GM19467 (cell line): Measurements from ENCODE around the gene PTPRE.

Source experiments
- ATAC-seq: cut with Tn5 transposase; IDR thresholded peaks from one replicate; pipeline ENCODE4 v1.9.1; 2021; ENCODE audit warnings: mild to moderate bottlenecking, moderate library complexity; ENCODE audit not compliant: unreplicated experiment

The PTPRE gene

DNA sequence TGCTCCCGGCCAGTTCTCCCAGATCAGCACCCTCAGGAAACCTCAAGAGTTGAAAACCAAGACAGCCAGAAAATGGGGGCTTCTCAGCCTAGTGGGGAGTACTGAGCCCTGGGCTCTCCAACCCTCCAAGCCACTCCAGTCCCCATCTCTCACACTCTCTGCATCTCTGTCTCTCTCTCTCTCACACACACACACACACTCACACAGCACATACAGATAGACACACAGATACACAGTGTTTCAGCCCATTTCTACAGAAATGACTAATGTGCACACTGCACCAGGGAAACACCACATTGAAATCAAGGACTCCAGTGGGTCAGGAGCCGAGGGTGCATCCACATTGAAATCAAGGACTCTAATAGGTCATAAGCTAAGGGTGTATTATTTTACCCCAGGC is 111.8 kb downstream of the PTPRE start:
- ATAC-seq, result no peak

DNA sequence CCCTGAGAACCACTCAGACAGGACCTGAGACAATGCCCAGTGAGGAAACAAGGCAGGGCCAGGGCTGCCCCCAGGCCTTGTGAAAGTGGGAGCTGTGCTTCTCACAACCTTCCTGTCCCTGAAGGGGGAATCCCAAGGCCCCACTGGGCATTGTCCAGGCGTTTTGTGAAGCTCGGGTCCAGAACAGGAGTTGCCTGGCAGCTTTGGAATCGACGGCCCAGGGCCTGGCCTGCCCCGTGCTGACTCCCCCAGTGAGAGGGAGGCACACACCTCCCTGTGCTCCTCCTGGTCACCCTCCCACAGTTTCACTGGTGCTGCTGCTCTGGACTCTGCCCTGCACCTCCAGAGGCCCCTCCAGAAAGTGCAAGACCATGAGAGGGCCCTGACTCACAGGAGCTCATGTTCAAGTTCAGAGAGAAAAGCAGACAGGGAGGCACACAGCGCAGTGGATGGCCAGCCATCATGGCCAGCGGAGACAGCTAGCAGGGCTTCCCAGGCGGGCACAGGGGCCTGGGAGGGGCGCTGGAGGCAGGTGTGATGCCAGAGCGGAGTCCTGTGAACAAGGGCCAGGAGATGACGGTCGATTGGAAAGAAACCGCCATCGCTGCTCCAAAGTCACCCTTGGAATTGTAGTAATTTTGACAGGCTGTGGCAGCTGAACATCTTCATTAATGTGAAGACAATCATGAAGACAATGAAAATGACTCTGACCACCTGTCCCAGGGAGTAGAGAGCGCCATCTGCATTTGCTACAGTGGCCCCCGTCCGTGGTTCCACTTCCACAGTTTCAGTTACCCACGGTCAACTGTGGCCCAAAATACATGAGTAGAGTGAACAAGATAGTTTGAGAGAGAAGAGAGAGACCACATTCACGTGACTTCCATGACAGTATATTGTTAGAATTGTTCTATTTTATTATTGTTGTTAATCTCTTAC is 115.6 kb downstream of the PTPRE start:
- no peak for ATAC-seq

DNA sequence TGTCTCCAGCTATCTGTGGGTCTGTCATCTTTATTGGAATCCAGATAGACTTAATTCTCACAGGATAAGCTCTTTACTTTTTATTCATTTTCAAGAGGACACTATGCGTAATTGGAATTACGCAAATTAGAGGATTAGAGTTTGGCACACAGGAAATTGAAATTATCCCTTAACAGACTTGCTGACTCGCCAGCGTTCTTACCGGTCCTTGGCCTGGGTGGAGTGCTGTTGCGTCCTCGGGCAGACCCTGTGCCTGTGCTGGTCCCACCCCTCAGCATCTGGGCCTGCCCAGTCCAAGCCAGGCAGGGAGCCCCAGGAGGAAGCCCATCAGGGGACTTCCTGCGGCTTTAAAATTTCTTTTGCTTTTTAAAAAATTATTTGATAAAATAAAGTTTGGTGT is 117.5 kb downstream of the PTPRE start:
- no peak for ATAC-seq

DNA sequence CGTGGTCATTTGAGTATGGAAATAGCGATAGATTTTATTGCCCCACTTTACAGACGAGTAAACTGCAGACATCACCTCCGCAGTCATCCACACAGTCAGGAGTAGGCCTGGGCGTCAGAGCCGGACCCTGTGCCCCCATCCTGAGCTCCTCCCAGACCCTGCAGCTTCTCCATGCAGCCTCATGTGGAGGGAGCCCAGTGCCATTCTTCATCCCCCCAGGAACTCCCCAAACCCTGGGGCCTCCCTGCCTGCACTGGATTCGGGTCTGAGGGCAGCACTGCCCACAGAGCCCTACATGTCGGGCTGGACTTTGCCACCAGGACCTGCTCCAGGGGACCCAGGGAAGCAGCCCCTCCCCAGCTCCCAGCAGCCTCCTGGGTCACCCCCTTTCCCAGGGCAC is 118.5 kb downstream of the PTPRE start:
- no peak for ATAC-seq

DNA sequence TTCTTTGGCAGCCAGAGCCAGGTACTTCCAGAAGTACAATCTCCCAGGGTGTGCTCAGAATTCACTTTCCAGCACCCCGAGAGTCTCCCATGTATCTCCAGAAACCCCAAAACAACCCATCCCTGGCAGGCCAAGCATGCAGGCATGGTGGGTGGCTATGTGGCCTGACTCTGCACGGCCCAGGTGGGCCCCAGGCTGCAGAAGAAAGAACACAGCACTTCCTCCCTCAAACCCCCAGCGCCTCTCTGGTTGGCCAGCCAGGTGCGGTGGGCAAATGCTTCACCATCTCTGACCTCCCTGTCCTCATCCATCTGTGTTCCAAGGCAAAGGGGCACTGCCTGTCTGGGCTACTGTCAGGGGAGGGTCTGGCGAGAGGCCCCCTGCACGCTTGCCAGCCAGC is 119.0 kb downstream of the PTPRE start:
- ATAC-seq, result no peak

DNA sequence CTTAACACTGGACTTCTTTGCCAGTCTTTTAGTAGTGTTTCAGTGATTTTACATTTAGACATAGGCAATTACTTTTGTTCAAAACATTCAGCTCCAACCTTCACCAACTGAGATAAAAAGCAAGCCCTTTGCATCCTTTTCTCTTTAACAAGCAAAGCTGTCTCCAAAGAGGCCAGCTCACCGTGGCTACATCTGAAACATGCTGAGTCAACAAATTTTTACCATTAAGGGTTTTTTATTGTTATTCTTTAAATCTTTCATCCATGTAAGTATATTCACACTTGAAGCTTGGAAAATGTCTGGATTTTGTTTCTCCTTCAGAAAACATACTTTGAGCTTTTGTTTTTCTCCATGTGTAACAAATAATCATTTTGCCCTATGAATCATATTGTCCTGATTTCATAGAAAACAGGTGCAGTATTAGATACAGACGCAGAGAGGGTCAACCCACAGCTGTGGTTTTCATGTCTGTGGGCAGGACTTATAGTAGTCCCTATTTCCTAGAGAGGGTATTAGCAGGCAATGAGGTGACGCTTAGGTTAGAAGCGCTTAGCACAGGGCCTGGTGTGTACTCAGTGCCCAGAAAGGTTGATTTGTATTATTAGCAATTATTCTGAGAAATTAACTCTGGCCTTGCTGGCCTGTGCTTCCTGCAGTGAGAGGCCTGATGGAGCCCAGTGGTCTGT is 119.9 kb downstream of the PTPRE start:
- ATAC-seq, result no peak

DNA sequence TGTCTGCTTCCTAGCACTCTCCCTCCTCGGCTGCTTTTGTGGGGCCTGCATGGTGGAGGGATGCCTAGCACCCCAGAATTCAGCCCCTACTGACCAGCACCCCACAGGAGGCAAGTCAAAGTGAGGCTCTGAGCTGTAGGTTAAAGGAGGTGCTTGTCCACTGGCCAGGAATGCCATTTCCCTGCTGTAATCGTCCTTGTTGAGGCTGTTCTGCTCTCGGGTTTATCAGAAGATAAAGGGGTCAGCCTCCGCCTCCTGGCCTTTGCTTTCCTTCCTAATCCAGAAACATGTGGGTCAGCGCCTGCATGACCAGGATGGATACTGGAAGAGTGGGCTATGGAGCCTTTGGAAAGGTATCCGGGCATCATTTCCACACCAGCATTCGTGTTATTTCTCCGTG is 120.4 kb downstream of the PTPRE start:
- no peak for ATAC-seq

DNA sequence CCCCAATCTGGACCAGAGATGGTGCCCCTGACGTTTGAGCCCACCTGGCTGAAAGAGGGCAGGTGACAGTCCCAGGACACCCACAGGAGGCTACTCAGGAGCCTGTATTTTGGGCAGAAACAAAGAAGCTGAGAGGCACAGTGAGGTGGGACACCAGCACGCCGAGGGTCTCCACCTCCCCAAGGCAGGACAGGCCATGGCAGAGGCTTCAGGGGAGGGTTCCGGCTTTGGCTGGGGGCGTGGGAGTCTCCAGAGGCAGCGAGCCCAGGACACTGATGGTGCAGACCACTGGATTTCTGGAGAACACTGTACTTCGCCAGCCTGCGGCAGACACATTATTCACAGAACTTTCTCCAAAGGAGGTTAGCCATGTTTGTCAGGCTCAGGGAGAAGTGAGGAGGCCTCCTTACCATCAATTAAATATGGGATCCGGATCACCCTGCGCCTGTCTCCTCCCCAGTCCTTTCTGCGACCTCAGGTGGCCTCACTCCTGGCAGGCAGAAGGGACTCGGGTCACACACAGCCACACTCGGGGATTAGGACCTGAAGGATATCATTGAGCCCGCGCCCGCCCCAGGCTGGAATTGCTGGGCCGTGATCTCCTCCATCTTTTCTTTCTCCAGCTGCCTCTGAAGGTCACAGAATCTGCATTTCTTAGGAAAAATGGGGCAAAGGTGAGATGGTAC is 121.1 kb downstream of the PTPRE start:
- no peak for ATAC-seq

DNA sequence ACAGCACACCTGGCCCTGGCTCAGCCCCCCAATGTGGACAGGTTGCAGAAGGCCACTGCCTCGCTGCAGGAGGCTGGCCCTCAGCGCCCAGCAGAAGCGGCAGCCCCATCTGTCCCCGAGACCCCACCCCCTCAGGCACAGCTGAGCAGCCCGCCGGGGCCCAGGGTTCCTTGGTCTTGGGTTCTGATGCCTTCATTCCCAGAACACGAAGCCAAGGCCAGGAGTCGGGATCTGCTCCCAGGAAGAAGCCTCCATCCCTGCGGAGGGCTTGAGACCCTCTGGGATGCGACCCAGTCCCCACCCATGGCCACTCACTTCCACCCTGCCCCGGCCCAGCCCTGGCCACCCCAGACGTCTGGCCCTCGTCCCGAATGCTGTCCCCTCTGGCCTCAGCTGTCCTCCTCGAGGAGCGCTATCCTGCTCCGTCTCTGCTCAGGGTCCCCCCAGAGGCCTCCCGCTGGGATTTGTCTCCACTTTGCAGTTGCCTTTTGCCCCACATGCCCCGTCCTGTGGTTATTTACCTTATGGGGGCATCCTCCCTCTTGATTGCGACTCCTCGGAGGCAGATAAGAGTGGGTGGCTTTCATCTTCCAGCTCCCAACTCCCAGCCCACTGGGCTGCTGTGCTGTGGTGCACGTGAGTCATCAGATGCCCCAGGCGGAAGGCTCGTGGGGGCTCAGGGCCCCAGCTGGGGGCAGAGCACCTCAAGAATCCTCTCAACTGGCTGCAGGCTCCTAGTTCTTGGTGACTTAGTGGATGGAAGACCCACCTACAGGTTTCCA is 121.8 kb downstream of the PTPRE start:
- ATAC-seq, result no peak

DNA sequence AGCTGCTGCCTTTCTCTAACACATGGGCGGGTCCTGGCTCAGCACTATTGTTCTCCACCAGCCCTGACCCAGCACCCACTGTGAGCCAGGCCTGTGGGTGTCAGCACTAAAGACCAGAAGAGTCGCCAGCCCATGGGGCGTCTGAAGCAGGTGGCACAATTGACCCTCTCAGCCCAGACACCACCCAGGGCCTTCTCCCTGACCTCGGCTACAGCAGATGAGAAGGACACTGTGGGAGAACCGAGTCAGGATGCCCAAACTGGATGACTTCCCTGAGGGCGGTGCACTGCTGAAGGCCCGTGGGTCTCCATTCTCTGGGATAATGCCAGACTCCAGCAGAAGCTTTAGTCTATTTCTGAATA is 122.4 kb downstream of the PTPRE start:
- ATAC-seq, result no peak

DNA sequence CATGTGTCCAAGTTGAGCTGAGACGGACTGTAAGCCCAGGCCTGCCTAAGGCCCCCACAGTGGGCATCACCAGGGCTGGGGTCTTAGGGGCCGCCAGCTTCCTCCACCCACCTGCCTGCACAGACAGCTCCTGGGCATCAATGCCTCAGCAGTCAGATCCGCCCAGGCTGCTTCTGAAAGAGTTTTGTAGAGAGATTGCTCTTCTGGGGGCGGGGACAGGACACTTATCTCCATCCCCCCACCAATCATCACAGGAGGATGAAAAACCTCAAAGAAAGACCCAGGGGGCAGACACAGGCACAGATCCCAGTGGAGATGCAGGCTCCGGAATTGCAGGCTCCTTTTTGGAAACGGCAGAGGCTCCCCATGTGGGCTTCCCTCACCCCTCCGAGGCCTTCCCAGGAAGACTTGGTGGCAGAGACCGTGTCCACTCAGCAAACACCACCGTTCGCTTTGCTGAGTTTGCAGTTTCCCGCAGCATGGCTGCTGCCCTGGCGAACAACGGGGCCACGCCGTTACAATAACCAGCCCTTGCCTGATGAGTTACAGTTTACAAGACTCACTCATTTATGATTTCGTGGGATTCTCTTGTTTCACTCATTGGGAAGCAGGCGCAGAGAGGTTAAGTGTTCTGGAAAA is 122.9 kb downstream of the PTPRE start:
- no peak for ATAC-seq

DNA sequence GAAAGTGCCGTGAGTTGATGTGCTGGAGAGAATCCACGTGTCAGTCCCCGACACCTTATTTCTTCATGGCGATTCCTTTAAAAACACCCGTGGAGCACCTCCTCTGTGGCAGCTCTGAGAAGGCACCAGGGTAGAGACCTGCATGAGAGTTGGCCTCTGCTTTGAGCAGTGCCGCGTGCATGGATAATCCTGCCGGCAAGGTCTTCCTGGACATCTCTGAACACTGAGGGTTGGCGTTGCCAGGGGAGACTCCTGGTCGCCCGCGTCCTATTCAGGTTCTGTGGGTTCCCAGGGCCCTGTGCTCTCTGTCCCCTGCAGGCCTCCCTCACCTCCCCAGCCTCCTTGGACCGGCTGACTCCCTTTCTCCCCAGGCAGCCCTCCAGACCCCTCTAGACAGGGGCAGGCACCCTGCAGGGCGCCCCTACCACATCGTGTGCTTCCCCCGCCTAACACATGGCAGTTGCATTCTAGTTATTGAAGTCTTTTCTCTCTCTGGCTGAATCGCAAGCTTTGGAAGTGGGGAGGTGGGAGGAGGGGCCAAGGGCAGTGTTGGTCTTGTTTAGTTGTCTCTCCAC is 123.7 kb downstream of the PTPRE start:
- no peak for ATAC-seq

DNA sequence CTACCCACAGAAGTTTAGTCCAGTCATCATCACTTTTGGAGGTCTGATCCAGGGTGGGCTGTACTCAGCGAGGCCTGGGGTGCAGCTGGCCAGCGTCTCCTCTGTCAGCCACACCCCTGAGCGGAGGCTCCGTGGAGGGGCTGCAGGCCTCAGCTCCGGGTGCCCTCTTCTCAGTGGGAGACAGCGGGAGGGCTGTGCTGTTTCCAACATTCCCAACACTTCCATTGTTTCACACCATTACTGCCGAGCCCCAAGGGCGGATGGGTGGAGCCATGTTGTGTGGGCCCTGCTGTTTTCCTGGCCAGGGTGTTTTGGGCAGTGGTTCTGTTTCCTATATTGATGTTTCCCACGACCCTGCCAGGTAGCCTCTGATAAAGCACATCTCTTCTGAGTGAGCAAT is 124.3 kb downstream of the PTPRE start:
- ATAC-seq, result no peak

DNA sequence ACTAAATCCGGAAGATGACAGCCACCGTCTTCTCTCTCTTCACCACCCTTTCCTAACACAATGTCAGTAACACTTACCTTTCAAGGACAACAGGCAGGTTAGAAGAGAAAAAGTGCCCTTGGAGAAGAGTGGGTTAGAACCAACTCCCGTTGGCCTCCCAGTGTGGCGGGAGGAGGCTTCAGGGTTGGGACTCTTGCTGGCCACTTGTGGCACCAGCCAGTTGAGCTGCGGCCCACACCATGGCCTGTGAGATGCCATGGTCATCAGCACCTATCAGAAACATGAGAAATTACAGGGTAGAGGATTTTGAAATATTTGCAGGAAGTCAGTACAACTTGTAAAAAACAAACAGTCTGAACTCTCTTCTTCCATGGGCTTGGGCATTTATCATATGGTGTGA is 125.6 kb downstream of the PTPRE start:
- no peak for ATAC-seq

DNA sequence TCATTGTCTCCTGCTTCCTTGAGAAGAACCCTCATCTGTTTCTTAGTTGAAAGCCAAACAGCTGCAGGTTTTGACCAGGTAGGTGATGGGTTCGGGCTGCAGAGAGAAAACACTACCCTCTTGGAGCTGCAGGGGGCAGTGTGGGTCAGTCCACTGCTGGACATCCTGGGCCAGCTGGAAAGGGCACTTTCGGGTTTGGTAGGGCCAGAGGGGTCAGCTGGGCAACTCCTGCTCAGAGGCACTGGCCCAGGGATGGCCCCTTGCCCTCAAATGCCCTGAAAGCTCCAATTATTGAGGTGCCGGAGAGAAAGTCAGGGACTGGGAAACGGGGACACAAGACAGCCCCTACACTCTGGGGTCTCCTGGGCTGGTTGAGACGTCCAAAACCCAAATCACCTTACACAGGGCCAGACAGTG is 128.7 kb downstream of the PTPRE start:
- peak; percentile 59 for ATAC-seq

DNA sequence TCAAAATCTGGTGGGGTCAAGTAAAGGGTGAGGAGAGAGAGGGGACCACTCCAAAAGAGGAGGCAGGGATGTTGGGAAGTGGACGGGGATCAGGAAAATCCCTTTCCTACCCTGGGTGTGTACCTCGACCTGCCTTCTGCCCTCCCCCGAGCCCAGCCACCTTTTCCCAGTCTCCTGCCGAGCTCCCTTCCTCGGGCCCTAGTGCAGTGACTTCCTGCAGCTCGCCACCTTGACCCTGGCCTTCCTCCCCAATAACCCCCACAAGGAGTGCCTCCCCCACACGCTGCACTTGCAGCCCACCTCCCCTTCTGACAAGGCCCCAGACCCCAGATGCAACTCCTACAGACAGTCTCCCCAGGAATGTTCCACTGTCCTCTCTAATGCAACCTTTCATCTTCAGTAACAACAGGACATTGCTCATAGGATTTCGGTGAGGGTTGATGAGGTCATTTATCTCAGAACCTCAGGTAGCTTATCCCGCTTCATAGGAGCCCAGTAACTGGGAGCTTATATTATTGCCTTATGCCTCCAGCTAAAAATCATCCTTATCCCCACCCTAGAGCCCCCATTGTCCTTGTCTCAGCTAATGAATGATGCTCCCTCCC is 129.2 kb downstream of the PTPRE start:
- no peak for ATAC-seq

DNA sequence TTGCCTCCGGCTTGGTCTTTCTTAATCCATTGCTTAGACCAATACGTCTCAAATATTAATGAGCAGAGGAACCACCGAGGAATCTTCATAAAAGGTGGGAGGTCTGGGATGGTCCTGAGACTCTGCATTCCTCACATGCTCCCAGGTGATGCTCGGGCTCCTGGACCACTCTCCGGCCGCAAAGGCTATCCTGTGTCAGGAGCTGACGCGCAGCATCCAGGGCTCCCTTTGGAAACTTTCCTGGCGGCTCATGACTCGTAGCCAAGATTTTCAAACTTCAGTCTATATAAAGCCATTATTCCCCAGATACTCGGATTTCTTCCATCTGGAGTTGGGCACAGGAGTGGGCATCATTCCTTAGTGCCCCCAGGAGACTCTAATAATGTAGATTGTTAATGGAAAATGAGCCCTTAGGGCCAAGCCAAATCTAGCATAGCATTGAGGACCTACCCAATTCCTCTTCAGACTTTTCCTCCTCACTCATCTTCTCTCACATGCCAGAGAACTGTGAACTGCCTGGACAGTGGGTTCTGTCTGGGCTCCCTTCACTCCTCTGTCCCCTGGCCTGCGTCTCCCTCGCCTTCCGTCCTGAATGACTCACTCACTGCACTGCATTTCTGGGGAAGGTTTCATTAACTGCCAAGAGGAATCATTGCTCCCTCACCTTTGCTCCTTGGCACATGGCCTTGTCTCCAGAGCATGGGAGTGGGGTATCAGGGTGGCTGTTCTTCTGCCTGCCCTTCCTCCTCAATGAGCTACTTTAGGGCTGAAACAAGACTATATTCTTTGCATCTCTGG is 130.0 kb downstream of the PTPRE start:
- no peak for ATAC-seq

DNA sequence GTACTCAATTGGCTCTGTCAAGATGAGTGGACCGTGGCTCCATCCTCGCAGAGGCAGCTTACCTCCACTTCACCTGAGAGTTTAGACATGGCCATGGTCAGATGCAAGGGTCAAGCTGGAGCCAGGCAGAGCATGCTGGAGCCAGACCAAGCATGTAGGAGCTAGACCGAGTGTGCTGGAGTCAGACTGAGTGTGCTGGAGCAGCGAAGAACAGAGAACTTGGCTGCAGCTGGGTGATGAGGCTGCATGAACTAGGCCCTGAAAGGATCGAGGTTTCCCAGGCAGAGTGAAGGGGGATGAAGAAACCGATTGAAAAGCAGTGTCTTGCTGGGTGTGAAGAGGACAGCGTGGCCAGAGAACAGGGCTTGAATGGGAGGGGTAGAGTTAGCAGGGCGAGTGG is 133.2 kb downstream of the PTPRE start:
- ATAC-seq, result no peak

DNA sequence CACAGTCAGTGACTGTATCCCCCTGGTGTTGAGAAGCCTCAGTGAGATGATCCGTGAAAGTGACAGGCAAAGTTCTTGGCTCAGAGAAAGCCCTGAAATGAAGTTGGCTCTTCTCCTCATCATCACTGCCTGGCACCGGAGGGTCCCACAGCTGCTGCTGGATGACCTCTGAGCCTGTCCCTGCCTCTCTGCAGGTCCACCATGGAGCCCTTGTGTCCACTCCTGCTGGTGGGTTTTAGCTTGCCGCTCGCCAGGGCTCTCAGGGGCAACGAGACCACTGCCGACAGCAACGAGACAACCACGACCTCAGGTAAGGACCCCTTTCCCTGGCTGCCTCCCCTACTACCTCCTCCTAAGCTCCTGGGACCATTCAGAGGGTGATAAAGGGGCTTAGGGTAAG is 133.8 kb downstream of the PTPRE start:
- ATAC-seq, result no peak
